Activated CD8-positive, alpha-beta memory T cell treated with anti-CD3 and anti-CD28 coated beads for 4 hours (primary cell): Measurements from ENCODE around the gene PDLIM7.

Experiments used
- DNase-seq, 2 donors: peaks; one replicate each; pipeline ENCODE4 v3.0.0-alpha.2; 2020; ENCODE audit warnings: low read depth in 2 of 2

PDLIM7 gene

GRCh38 chr5:177444106-177445051 lies 53.0 kb downstream of the PDLIM7 start:
- DNase-seq = no peak

GRCh38 chr5:177443144-177443983 lies 54.0 kb downstream of the PDLIM7 start:
- DNase-seq = no peak

GRCh38 chr5:177442066-177442826 lies 55.2 kb downstream of the PDLIM7 start:
- DNase-seq = no peak

GRCh38 chr5:177440990-177441780 lies 56.2 kb downstream of the PDLIM7 start:
- DNase-seq = no peak

GRCh38 chr5:177440211-177440989 lies 57.0 kb downstream of the PDLIM7 start:
- no peak for DNase-seq

- no peak for DNase-seq
Measured at GRCh38 chr5:177439518-177440053, 57.8 kb downstream of the PDLIM7 start.

GRCh38 chr5:177438468-177438867 lies 58.9 kb downstream of the PDLIM7 start:
- no peak for DNase-seq

- DNase-seq = no peak
Measured at GRCh38 chr5:177437623-177438022, 59.8 kb downstream of the PDLIM7 start.

GRCh38 chr5:177435847-177436536 lies 61.4 kb downstream of the PDLIM7 start:
- DNase-seq = no peak

- no peak for DNase-seq
Measured at GRCh38 chr5:177434942-177435738, 62.3 kb downstream of the PDLIM7 start.

GRCh38 chr5:177434437-177434836 lies 63.0 kb downstream of the PDLIM7 start:
- DNase-seq = peak in 1 of 2 donors; percentile 28

- no peak for DNase-seq
Measured at GRCh38 chr5:177433658-177434217, 63.7 kb downstream of the PDLIM7 start.
